Tibial nerve (tissue), 3 donors: Measurements from ENCODE around the gene NCEH1.

Source experiments
- CTCF ChIP-seq, 5 experiments: fragments of 200-600 bp in 3 of 5; fragments of 450-650 bp in 2 of 5; sonication (generic) in 3 of 5; IDR thresholded peaks; one replicate each; pipeline ENCODE4 v1.5.1; 2016 to 2019; ENCODE audit warnings: antibody characterized with exemption in 5 of 5, mild to moderate bottlenecking in 3 of 5, moderate library complexity in 2 of 5
- POLR2A ChIP-seq, 2 donors: fragments of 450-650 bp; IDR thresholded peaks; one replicate each; pipeline ENCODE4 v1.6.1; 2017; ENCODE audit warnings: antibody characterized with exemption in 2 of 2, mild to moderate bottlenecking in 2 of 2, moderate library complexity in 2 of 2

GRCh38 chr3:172586436-172586835 lies 124.4 kb downstream of the NCEH1 start:
- TF ChIP-seq CTCF (IDR thresholded peaks at IDR 0.05) = no peak
- no peak for TF ChIP-seq POLR2A (IDR thresholded peaks at IDR 0.05)
